OCI-LY7 (cell line): ENCODE results near the gene GPRIN1.

ENCODE experiments used
- CTCF ChIP-seq: fragments of 200-600 bp; sonication (generic); conservative IDR thresholded peaks from 2 replicates; pipeline ENCODE4 v1.5.1; 2014; ENCODE audit warnings: mild to moderate bottlenecking, antibody characterized with exemption, low read length, moderate library complexity, mixed read lengths
- EZH2phosphoT487 ChIP-seq: fragments of 200-600 bp; sonication (generic); IDR thresholded peaks from 2 replicates; pipeline ENCODE4 v1.6.1; 2018; ENCODE audit warnings: low read depth, borderline replicate concordance, mild to moderate bottlenecking, mixed run types, antibody characterized with exemption, low read length, moderate library complexity, mixed read lengths

GRCh38 chr5:176610435-176610773 lies 448 bp upstream of the GPRIN1 start:
- TF ChIP-seq CTCF (no peak), EZH2phosphoT487 (no peak)
